HG03571 (cell line): ENCODE data around the gene EXOC3L1.

ENCODE experiments used
- ATAC-seq: cut with Tn5 transposase; IDR thresholded peaks from one replicate; pipeline ENCODE4 v1.9.1; 2021; ENCODE audit not compliant: unreplicated experiment

EXOC3L1 gene

DNA sequence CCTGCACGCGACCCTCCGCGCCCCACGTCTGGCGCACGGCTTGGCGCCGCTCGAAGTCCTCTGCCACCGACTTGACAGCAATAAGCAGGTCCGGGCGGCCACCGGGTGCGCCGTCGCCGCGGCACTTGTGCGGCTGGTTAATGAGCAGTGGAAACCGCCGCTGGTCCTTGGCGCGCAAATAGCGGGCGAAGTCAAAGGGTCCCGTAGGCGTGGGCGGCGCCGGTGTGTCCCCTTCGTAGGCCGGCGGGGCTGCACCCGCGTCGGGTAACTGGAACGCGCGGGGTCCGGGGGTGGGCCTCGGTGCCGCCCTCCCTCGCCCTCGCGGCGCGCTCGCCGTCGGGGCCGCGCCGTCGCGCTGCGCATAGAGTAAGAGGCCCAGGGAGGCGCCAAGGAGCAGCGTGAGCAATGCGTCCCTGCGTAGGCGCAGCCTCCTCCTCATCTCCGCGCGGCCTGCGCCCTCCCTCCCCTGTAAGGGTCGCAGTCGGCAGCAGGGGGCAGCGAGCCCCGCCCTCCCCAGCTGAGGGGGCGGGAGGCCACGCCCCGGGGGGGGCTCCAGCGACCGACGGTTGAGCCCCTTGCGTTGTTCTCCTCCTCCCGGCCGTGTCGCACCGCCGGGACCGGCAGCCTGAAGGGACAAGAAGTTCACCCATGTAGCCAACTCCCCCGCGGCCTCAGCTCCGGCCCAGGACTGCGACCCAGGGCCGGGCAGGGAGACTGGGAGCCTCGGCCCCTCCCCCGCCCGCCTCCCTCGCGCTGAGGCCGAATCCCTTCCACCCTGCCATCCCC lies 39.7 kb downstream of the EXOC3L1 start:
- ATAC-seq: no peak

DNA sequence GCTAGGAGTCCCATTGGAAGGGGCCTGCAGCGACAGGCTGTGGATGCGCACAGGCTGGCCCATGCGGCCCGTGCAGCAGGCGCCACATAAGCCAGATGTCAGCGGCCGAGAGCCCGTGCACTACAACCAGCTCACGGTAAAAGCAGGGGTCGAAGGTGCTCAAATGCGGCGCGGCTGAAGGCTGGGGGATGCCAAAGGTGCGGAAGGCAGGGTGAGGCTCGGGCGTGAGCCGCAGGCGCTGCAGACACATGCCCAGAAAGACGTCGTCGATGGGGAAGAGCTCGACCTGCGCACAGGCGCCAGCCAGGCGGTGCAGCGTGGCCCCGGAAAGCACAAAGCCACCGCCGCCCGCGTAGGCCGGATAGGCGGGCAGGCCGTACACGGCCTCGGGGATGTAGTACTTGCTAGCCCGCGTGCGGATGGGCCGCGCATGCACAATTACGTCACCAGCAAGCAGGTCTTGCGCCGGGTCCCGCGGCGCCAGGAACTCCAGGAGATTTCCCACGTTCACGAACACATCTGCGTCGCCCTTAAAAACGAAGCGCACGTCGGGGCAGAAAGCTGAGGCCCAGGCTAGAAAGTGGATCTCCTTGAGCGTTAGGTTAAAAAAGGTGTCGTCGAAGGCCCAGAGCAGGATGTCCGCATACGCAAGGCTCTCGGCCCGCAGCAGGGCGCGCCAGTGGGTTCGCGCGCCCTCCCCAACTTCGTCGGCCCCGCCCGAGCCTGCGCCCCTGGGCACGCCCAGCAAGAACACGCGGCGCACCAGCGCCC lies 40.5 kb downstream of the EXOC3L1 start:
- no peak for ATAC-seq

DNA sequence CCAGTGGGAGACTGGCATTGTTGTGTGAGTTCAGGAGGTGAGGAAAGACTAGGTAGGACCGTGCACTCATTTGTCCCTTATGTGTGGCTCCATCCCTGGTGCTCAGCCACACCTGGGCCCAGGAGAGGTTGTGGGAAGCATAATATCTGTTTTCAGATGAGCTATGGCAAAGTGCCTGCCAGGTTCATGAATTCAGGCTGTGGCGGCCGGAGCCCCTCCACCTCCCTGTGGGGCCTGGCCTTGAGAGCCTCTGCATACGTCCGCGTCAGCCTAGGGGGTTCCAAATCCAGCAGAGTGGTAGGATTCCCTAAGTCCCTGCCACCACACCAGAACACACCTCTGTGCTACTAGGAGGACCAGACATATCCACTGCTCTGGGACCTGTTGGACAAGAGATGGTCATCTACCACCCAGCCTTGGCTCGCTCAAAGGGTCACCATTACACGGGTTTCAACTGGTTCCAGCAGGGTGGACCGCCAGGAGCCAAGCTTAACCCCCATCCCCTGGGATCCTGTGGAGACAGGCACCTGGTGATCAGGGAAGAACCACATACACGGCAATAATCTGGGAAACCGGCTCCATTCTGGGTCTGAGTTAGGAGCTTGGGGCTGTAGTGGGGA lies 41.2 kb downstream of the EXOC3L1 start:
- no peak for ATAC-seq

DNA sequence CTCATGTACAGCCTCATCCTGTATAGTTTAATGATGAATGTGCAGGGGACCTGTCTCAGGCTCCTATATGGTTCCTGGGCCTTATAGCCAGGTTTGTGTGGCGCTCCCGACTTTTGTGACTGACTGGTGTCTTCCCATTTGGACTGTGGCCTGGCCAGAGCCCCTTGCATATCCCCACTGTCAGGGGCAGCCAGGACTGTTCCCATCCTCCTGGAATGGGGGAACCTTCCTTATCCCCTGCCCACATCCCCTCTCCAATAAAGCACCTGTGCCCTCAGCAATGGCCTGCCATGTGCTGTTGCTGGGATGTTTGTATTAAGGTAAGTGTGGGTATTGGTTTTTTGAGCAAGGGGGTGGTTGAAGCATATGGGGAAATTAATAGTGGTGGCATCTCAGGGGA lies 41.7 kb downstream of the EXOC3L1 start:
- no peak for ATAC-seq

DNA sequence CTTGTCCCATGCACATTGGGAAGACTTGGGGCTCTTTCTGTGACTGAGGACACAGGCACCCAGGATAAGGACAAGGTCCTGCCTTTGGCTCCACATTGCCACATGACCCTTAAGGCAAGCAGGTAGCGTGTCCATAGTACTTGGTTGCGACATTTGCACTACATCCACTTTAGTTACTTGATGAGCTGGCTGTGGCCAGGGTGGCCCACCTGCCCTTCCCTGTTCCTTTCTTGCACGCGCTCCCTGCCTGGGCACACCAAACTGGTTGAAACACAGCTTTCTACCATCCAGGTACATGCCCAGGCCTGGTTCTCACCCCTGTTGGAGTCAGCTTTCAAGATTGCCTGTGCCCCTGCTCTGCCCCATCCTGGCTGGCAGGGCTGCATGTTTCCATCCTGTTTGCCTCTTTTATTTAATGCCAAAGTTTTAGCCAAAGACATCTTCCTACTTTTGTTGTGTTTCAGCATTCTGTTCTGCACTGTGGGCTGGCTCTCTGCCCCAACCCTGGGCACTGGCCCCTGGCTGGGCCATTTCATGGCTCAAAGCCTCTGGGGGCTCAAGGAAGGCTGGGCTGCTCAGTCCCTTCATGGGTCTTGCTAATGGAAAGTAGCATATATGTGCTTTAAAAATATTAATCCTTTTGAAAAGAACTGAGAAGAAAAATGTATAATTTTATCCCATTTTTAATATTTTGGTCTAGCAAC lies 42.3 kb downstream of the EXOC3L1 start:
- no peak for ATAC-seq

DNA sequence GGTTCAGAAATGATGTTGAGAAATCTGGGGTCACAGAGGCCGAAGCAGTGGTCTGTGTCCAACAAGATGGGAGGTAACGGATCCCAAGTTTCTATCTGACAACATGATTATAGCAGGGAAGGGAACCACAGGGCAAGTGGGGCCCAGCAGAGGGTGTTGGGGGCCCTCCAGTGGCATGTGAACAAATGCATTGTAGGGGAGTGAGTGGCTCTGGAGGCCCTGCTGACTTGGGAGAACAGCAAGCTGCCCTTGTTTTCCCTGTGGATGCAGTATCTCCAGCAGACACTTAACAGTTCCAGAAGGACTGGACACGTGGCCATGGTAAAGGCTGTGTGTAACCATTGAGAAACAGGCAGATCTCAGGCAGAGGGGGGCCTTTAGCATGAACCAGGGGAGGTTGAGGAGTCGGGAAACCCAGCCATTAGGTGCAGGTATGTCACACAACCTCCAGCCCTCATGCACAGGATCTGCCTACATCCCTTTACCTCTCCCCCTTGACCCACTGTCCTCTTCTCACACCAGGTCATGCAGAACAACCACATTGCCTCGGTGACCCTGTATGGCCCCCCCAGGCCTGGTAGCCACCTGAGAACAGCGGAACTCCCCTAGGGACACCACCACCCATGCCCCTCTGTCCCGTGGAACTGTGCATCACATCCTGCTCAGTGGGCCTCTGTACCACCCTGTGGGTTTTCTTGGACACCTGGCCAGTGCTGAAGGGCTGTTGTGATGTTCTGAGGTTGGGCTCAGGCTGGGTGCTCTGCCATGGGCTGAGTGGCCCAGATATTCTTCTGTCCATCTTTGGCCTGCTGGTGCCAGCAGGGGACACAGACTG lies 43.2 kb downstream of the EXOC3L1 start:
- ATAC-seq: no peak

DNA sequence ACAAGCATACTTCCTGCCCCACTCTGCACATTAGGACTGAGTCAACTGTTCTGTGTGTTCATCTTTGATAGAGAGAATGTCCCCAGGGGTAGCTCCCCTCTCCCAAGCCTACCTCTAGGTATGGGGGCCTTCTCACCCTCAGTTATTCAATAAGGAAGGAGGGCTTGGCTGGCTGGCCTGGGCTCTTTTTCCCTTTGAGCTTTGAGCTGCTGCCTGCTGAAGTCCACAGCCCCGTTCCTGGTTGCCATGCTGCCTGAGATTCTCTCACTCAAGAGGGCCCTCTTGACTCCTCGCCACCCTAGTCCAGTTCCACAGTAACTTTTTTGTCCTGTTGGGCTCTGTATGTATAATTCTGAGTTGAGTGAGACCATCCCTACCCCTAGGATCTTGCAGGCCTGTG lies 44.2 kb downstream of the EXOC3L1 start:
- no peak for ATAC-seq

DNA sequence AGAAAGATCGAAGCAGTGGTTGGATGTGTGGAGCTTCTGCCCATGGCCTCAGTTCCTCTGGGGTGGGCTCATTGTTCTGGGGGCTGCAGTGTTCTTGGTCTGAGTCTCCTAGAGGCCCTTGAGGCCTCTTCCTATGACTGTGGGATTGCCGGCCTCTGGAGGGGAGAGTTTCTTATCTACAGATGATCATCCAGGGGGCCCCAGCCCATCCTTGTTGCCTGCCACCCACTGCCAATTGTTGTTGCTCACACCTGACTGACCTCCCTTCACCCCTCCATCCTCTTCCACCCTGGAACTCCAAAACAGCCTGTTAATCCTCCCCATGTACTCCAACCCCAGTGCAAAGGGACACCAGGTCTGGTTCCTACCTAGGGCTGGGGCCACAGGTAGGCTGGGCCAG lies 45.0 kb downstream of the EXOC3L1 start:
- ATAC-seq: no peak

DNA sequence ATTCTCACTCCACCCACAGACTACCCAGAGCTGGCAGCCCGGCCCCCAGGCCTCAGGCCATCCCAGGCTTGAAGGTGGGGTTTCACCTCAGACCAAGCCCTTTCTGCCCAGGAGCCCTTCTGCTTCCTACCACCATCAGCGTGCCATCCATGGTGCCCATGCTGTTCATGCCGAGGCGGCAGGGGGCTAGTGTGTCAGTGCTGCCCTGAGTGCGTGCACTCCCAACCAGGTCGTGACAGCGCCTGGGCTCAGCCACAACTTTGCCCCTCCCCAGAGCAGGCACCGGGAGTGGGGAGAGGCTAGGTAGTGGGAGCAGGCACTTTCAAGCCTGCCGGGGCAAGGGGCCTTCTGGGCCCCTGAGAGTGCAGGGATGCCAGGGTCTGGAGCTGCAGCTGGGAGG lies 47.6 kb downstream of the EXOC3L1 start:
- no peak for ATAC-seq

DNA sequence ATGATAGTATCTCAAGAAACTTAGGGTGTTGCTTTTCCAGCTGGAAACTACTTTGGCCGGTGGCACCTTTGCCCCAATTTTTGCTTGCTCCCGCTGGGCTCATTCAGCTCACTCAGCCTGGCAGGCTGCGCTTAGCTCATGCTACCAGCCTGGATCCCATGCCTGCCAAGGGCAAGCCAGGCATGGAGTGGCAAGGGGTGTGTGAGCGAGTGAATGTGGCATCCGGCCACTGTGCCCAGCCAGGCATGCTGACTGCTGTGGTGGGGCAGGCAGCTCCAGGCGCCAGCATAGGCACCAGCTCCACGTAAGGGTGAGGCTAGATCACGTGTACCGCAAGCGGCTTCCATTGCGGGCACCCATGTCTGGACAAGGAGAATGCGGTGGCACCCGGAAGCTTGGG lies 48.5 kb downstream of the EXOC3L1 start:
- ATAC-seq: no peak

DNA sequence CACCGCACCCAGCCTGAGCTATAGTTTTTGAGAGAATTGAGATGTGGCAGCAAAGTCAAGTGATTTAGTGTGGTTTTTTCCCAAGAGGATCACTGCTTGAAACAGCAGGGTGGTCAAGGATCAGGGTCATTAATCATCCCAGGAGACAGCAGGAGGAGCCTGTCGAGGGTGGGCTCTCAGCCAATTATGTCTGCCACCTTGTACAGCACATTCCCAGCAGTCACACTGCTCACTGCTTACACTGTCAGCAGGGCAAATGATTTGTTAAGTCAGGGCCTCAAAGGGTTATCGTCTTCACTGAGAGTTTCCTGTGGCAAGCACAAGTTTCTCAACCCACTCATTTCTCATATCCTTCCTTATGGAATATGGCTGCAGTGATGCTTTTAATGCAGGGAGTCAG lies 52.3 kb downstream of the EXOC3L1 start:
- ATAC-seq: no peak
